Upper lobe of left lung (tissue), 6 donors: Measurements from ENCODE around the gene TOMM40L. TPM values are rescaled to one million over a fixed set of nuclear protein-coding genes. Genes with fewer than 3 reads are reported as not detected.
"Not testable (repeated sequence)": the region's sequence is repeated elsewhere in the genome, so short reads cannot be mapped to it uniquely, and the experiment has no call there.

Source experiments
- ATAC-seq, 2 donors: fragments of 200-7000 bp; cut with Tn5 transposase; one replicate each; pipeline ENCODE4 v1.9.1; 2022; ENCODE audit warnings: mild to moderate bottlenecking in 2 of 2, moderate library complexity in 2 of 2; ENCODE audit not compliant: low FRiP score in 2 of 2
- DNase-seq, 2 donors: peaks; one replicate each; pipeline ENCODE4 v3.0.0-alpha.2; 2019 to 2020
- H3K27ac ChIP-seq, 4 donors: fragments of 200-600 bp; sonication (generic); one replicate each; pipeline ENCODE4 v1.5.1; 2016 to 2019
- H3K27me3 ChIP-seq, 4 donors: fragments of 200-600 bp; sonication (generic); one replicate each; pipeline ENCODE4 v1.5.1; 2017 to 2019
- H3K36me3 ChIP-seq, 4 donors: fragments of 200-600 bp; sonication (generic); one replicate each; pipeline ENCODE4 v1.5.1; 2016 to 2019
- H3K4me1 ChIP-seq, 4 donors: fragments of 200-600 bp; sonication (generic); one replicate each; pipeline ENCODE4 v1.5.1; 2018 to 2019
- H3K4me3 ChIP-seq, 4 donors: fragments of 200-600 bp; sonication (generic); one replicate each; pipeline ENCODE4 v1.5.1; 2017 to 2019; ENCODE audit warnings: mild to moderate bottlenecking in 2 of 4, moderate library complexity in 1 of 4
- H3K9me3 ChIP-seq, 4 donors: fragments of 200-600 bp; sonication (generic); one replicate each; pipeline ENCODE4 v1.5.1; 2018 to 2019
- CTCF ChIP-seq, 6 experiments: fragments of 450-650 bp in 4 of 6; fragments of 200-600 bp in 2 of 6; sonication (generic) in 2 of 6; IDR thresholded peaks; one replicate each; pipeline ENCODE4 v1.5.1; 2016 to 2019; ENCODE audit warnings: antibody characterized with exemption in 6 of 6
- EP300 ChIP-seq, 4 donors: sonication (generic); formaldehyde crosslinking; IDR thresholded peaks; one replicate each; pipeline ENCODE4 v1.5.1; 2017; ENCODE audit warnings: antibody characterized with exemption in 4 of 4, control low read depth in 2 of 4
- POLR2A ChIP-seq, 4 donors: fragments of 450-650 bp; IDR thresholded peaks; one replicate each; pipeline ENCODE4 v1.5.1; 2016 to 2017; ENCODE audit warnings: antibody characterized with exemption in 4 of 4, mild to moderate bottlenecking in 2 of 4
- POLR2AphosphoS5 ChIP-seq, 2 donors: sonication (generic); formaldehyde crosslinking; IDR thresholded peaks; one replicate each; pipeline ENCODE4 v1.5.1; 2017; ENCODE audit warnings: antibody characterized with exemption in 2 of 2
- WGBS, 2 donors: methylation state at CpG; one replicate each; pipeline ENCODE4 v1.1.5; 2017 to 2018; 5-methylcytosine and 5-hydroxymethylcytosine counted together
- total RNA-seq, 6 donors: library from RNA; depleted of rRNA in 4 of 6; stranded (reverse); fragments of >200 nt in 4 of 6; gene quantifications; one replicate each; pipeline versions ENCODE4 v1.1.0 to v1.2.1, GENCODE V29; 2016 to 2021
- donor health status: DM: no; HTN: no; CAD: no; lungs with moderate emphysema.
- donor health status: DM: no; HTN: yes; CAD: no; lungs with severe emphysema.

TOMM40L gene
- total RNA-seq, 6 donors from 2014 or later, result 3.1 to 14.4 (median 9.9) TPM

- WGBS, 2 donors, result 83 to 92% methylated on average over 5 of the region's 5 CpGs
Observed at GRCh38 chr1:161219078-161219892, 6.6 kb upstream of the TOMM40L start.

GRCh38 chr1:161220002-161220401 lies 5.9 kb upstream of the TOMM40L start:
- no peaks in the 10 kb centered on the region for H3K9me3 ChIP-seq
- no peak overlapping the region for H3K4me3 ChIP-seq
- TF ChIP-seq EP300 (IDR thresholded peaks at IDR 0.05) (no peak), CTCF (IDR thresholded peaks at IDR 0.05) (no peak), POLR2A (IDR thresholded peaks at IDR 0.05) (no peak), POLR2AphosphoS5 (IDR thresholded peaks at IDR 0.05) (no peak)
- WGBS, 2 donors, result 76 to 86% methylated on average over 5 of the region's 5 CpGs
- no peak overlapping the region for H3K27ac ChIP-seq
- DNase-seq, result no peak
- peaks cover 5 to 8% (median 6%) of the 10 kb centered on the region in 4 donors for H3K4me1 ChIP-seq
- H3K27me3 ChIP-seq, result no peaks in the 10 kb centered on the region
- no peak for ATAC-seq
- peaks cover 0 to 4% (median 2%) of the 10 kb centered on the region in 4 donors for H3K36me3 ChIP-seq

More at GRCh38 chr1:161219078-161219892, 6.6 kb upstream of the TOMM40L start:
- ATAC-seq (no peak), DNase-seq (no peak)
- H3K36me3 ChIP-seq, result peaks cover 0 to 11% (median 5%) of the 10 kb centered on the region in 4 donors
- H3K9me3 ChIP-seq, result no peaks in the 10 kb centered on the region
- TF ChIP-seq POLR2AphosphoS5 (IDR thresholded peaks at IDR 0.05) (no peak), CTCF (IDR thresholded peaks at IDR 0.05) (no peak), POLR2A (IDR thresholded peaks at IDR 0.05) (no peak), EP300 (IDR thresholded peaks at IDR 0.05) (no peak)
- no peak overlapping the region for H3K4me3 ChIP-seq
- H3K27ac ChIP-seq, result no peak overlapping the region
- H3K4me1 ChIP-seq, result peaks cover 5 to 10% (median 6%) of the 10 kb centered on the region in 4 donors
- H3K27me3 ChIP-seq, result no peaks in the 10 kb centered on the region

- Histone ChIP-seq H3K4me1 (peaks cover 18 to 27% (median 21%) of the 10 kb centered on the region in 4 donors), H3K27me3 (no peaks in the 10 kb centered on the region), H3K4me3 (no peak overlapping the region), H3K9me3 (no peaks in the 10 kb centered on the region), H3K27ac (no peak overlapping the region), H3K36me3 (peaks cover 0 to 4% (median 0%) of the 10 kb centered on the region in 4 donors)
- no peak for TF ChIP-seq EP300 (IDR thresholded peaks at IDR 0.05)
- TF ChIP-seq POLR2A (IDR thresholded peaks at IDR 0.05), result no peak
- TF ChIP-seq CTCF (IDR thresholded peaks at IDR 0.05), result no peak
- TF ChIP-seq POLR2AphosphoS5 (IDR thresholded peaks at IDR 0.05), result no peak
- DNase-seq (no peak), ATAC-seq (no peak)
- WGBS, 2 donors, result 76 to 81% methylated on average over 6 of the region's 6 CpGs
Observed at GRCh38 chr1:161222175-161223019, 3.5 kb upstream of the TOMM40L start.

- Histone ChIP-seq H3K27ac (no peak overlapping the region), H3K4me3 (no peak overlapping the region), H3K4me1 (peaks cover 13 to 29% (median 26%) of the 10 kb centered on the region in 4 donors), H3K9me3 (no peaks in the 10 kb centered on the region), H3K36me3 (peaks cover 4 to 11% (median 10%) of the 10 kb centered on the region in 4 donors), H3K27me3 (no peaks in the 10 kb centered on the region)
- ATAC-seq (no peak), DNase-seq (no peak)
- 86 to 89% methylated on average over 7 of the region's 7 CpGs for WGBS, 2 donors
- TF ChIP-seq POLR2AphosphoS5 (IDR thresholded peaks at IDR 0.05) (no peak), CTCF (IDR thresholded peaks at IDR 0.05) (no peak), EP300 (IDR thresholded peaks at IDR 0.05) (no peak), POLR2A (IDR thresholded peaks at IDR 0.05) (no peak)
Observed at GRCh38 chr1:161223805-161224694, 1.8 kb upstream of the TOMM40L start.

- not testable (repeated sequence) for DNase-seq
Observed at GRCh38 chr1:161224695-161225087, 1.2 kb upstream of the TOMM40L start.

More at GRCh38 chr1:161224695-161225087, 1.2 kb upstream of the TOMM40L start:
- H3K4me1 ChIP-seq, result peaks cover 13 to 29% (median 26%) of the 10 kb centered on the region in 4 donors
- 89% methylated on average over 10 to 13 of the region's 13 CpGs for WGBS, 2 donors
- not testable (repeated sequence) for H3K9me3 ChIP-seq, ATAC-seq, H3K4me3 ChIP-seq, H3K27ac ChIP-seq, H3K27me3 ChIP-seq
- peaks cover 4 to 18% (median 17%) of the 10 kb centered on the region in 4 donors for H3K36me3 ChIP-seq
